ENCODE results near the gene HPX. TPM values are rescaled to one million over a fixed set of nuclear protein-coding genes. Genes with fewer than 3 reads are reported as not detected.

HPX gene
- total and polyA plus RNA-seq, 2 of the 13 experiments (the other 11 are each of a cell fraction or from before 2014, with no cell fraction given): 9.2 to 57.4 TPM

- TF ChIP-seq, protein P1, sequence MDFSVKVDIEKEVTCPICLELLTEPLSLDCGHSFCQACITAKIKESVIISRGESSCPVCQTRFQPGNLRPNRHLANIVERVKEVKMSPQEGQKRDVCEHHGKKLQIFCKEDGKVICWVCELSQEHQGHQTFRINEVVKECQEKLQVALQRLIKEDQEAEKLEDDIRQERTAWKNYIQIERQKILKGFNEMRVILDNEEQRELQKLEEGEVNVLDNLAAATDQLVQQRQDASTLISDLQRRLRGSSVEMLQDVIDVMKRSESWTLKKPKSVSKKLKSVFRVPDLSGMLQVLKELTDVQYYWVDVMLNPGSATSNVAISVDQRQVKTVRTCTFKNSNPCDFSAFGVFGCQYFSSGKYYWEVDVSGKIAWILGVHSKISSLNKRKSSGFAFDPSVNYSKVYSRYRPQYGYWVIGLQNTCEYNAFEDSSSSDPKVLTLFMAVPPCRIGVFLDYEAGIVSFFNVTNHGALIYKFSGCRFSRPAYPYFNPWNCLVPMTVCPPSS (IDR thresholded peaks at IDR 0.05): no peak
- TF ChIP-seq CHD4 (IDR thresholded peaks at IDR 0.05; ENCODE audit: borderline replicate concordance, low read length) (no peak), ZNF75D (CRISPR knock-in tag; IDR thresholded peaks at IDR 0.05; ENCODE audit: borderline replicate concordance) (no peak), JUN (CRISPR knock-in tag; IDR thresholded peaks at IDR 0.05) (no peak), ZNF549 (CRISPR knock-in tag; IDR thresholded peaks at IDR 0.05) (no peak), ZNF792 (CRISPR knock-in tag; IDR thresholded peaks at IDR 0.05) (peak; percentile 90), NCOR1 (IDR thresholded peaks at IDR 0.05; ENCODE audit: borderline replicate concordance, low read length) (no peak), PPARG (CRISPR knock-in tag; conservative IDR thresholded peaks at IDR 0.05) (0 out of 2 replicates have a peak, but pooled peaks have one; percentile 48), ZUFSP (CRISPR knock-in tag; IDR thresholded peaks at IDR 0.05; ENCODE audit: borderline replicate concordance) (no peak), BATF2 (CRISPR knock-in tag; IDR thresholded peaks at IDR 0.05) (0 out of 2 replicates have a peak, but pooled peaks have one; percentile 64), TMF1 (CRISPR knock-in tag; IDR thresholded peaks at IDR 0.05; ENCODE audit: low read depth) (no peak), NCOA2 (CRISPR knock-in tag; IDR thresholded peaks at IDR 0.05) (no peak), STAG1 (CRISPR knock-in tag; IDR thresholded peaks at IDR 0.05) (no peak), ZNF782 (CRISPR knock-in tag; IDR thresholded peaks at IDR 0.05; ENCODE audit: borderline replicate concordance) (peak; percentile 69; the same call in 1 of the 2 replicates)
- TF ChIP-seq, protein P2, sequence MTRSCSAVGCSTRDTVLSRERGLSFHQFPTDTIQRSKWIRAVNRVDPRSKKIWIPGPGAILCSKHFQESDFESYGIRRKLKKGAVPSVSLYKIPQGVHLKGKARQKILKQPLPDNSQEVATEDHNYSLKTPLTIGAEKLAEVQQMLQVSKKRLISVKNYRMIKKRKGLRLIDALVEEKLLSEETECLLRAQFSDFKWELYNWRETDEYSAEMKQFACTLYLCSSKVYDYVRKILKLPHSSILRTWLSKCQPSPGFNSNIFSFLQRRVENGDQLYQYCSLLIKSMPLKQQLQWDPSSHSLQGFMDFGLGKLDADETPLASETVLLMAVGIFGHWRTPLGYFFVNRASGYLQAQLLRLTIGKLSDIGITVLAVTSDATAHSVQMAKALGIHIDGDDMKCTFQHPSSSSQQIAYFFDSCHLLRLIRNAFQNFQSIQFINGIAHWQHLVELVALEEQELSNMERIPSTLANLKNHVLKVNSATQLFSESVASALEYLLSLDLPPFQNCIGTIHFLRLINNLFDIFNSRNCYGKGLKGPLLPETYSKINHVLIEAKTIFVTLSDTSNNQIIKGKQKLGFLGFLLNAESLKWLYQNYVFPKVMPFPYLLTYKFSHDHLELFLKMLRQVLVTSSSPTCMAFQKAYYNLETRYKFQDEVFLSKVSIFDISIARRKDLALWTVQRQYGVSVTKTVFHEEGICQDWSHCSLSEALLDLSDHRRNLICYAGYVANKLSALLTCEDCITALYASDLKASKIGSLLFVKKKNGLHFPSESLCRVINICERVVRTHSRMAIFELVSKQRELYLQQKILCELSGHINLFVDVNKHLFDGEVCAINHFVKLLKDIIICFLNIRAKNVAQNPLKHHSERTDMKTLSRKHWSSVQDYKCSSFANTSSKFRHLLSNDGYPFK (CRISPR knock-in tag; IDR thresholded peaks at IDR 0.05; ENCODE audit: borderline replicate concordance): peak; percentile 82
Observed at GRCh38 chr11:6481012-6481923, 40.5 kb upstream of the HPX start, which contains the start of the genes ARFIP2 and TIMM10B (continued).

Data from HepG2 (cell line).